ENCODE data around the gene NLGN1.

The NLGN1 gene

DNA sequence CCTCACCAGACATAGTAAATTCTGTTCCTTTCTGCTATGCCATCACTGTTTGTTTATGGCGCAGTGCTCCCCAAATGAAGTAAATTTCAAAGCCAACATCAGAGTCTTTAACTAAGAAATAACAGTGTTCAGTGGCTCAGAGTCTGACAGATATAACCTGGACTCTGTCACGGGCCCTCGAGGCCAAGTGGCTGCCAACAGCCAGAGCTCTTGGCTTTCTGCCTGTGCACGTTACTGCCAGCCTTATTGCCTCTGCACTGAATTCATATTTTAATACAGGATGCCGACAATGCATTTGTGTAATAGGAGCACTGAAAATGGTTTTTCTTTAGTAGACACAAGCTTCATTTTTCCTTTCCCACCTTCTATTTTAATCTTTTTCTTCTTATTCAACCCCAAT, 219.9 kb downstream of the NLGN1 start:
- TF ChIP-seq FOXP2 (optimal IDR thresholded peaks at IDR 0.05; ENCODE audit: borderline replicate concordance, extremely low read depth, extremely low read length, insufficient read depth) (no peak), SIN3A (IDR thresholded peaks at IDR 0.05; ENCODE audit: borderline replicate concordance, insufficient read depth, low read length) (no peak), POLR2AphosphoS5 (IDR thresholded peaks at IDR 0.05; ENCODE audit: low read depth, low read length) (no peak), TAF1 (IDR thresholded peaks at IDR 0.05; ENCODE audit: borderline replicate concordance, insufficient read depth, low read length) (no peak)
- TF ChIP-seq, protein P1, sequence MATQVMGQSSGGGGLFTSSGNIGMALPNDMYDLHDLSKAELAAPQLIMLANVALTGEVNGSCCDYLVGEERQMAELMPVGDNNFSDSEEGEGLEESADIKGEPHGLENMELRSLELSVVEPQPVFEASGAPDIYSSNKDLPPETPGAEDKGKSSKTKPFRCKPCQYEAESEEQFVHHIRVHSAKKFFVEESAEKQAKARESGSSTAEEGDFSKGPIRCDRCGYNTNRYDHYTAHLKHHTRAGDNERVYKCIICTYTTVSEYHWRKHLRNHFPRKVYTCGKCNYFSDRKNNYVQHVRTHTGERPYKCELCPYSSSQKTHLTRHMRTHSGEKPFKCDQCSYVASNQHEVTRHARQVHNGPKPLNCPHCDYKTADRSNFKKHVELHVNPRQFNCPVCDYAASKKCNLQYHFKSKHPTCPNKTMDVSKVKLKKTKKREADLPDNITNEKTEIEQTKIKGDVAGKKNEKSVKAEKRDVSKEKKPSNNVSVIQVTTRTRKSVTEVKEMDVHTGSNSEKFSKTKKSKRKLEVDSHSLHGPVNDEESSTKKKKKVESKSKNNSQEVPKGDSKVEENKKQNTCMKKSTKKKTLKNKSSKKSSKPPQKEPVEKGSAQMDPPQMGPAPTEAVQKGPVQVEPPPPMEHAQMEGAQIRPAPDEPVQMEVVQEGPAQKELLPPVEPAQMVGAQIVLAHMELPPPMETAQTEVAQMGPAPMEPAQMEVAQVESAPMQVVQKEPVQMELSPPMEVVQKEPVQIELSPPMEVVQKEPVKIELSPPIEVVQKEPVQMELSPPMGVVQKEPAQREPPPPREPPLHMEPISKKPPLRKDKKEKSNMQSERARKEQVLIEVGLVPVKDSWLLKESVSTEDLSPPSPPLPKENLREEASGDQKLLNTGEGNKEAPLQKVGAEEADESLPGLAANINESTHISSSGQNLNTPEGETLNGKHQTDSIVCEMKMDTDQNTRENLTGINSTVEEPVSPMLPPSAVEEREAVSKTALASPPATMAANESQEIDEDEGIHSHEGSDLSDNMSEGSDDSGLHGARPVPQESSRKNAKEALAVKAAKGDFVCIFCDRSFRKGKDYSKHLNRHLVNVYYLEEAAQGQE (IDR thresholded peaks at IDR 0.05; ENCODE audit: insufficient read depth in 1 of 2, low read depth in 2 of 2, low read length in 2 of 2): no peak

DNA sequence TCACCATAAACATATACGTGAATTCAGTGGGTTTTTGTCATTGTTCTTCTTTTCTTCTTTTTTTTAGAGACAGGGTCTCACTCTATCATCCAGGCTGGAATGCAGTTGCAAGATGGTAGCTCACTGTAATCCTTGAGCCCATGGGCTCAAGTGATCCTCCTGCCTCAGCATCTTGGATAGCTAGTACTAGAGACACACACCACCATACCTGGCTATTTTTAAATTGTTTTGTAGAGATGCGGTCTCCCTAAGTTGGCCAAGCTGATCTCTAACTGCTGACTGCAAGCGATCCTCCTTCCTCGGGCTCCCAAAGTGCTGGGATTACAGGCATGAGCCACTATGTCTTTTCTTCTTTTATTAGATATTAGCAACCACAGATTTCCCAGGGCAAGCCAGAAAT, 220.6 kb downstream of the NLGN1 start:
- TF ChIP-seq FOXP2 (optimal IDR thresholded peaks at IDR 0.05; ENCODE audit: borderline replicate concordance, extremely low read depth, extremely low read length, insufficient read depth) (no peak), TAF1 (IDR thresholded peaks at IDR 0.05; ENCODE audit: borderline replicate concordance, insufficient read depth, low read length) (no peak), SIN3A (IDR thresholded peaks at IDR 0.05; ENCODE audit: borderline replicate concordance, insufficient read depth, low read length) (no peak), POLR2AphosphoS5 (IDR thresholded peaks at IDR 0.05; ENCODE audit: low read depth, low read length) (no peak)
- TF ChIP-seq, protein P1 (IDR thresholded peaks at IDR 0.05; ENCODE audit: insufficient read depth in 1 of 2, low read depth in 2 of 2, low read length in 2 of 2): no peak

DNA sequence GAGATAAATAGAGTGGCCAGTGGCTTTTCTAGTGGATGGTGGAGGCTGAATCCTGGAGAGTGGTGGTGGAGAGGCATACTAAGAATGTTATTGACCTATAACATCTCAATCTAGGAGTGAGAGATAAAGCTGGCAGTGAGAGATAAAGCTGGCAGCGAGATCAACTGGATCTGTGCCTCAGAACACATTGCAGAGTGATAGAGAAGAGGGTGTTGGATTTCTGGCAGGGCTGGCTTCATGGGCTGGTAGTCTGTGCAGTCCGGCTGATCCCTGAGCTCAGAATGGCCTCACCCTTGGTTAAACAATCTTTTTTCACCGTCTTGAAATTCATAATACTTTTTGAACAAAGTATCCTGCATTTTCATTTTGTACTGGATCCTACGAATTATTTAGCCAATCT, 221.2 kb downstream of the NLGN1 start:
- TF ChIP-seq TAF1 (IDR thresholded peaks at IDR 0.05; ENCODE audit: borderline replicate concordance, insufficient read depth, low read length) (no peak), FOXP2 (optimal IDR thresholded peaks at IDR 0.05; ENCODE audit: borderline replicate concordance, extremely low read depth, extremely low read length, insufficient read depth) (no peak), SIN3A (IDR thresholded peaks at IDR 0.05; ENCODE audit: borderline replicate concordance, insufficient read depth, low read length) (no peak), POLR2AphosphoS5 (IDR thresholded peaks at IDR 0.05; ENCODE audit: low read depth, low read length) (no peak)
- TF ChIP-seq, protein P1 (IDR thresholded peaks at IDR 0.05; ENCODE audit: insufficient read depth in 1 of 2, low read depth in 2 of 2, low read length in 2 of 2): no peak

DNA sequence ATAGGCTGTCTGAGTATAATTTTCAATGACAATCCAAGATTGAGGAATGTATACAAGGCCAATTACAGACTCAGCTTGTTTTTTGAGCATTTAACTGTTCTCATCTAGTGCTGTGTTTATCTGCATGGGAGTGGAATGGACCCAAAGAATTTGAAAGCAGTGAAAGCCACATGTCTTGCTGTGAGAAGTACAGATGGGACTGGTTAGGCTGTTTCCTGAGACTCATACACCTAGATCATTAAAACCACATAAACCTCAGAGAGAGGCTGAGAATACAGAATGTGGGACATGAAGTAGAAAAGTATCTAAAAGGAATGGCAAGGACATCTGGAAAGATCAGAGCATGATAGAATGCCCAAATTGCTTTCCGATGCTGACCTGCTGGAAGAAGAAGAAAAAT, 224.6 kb downstream of the NLGN1 start:
- TF ChIP-seq SIN3A (IDR thresholded peaks at IDR 0.05; ENCODE audit: borderline replicate concordance, insufficient read depth, low read length) (no peak), POLR2AphosphoS5 (IDR thresholded peaks at IDR 0.05; ENCODE audit: low read depth, low read length) (no peak), TAF1 (IDR thresholded peaks at IDR 0.05; ENCODE audit: borderline replicate concordance, insufficient read depth, low read length) (no peak), FOXP2 (optimal IDR thresholded peaks at IDR 0.05; ENCODE audit: borderline replicate concordance, extremely low read depth, extremely low read length, insufficient read depth) (no peak)
- TF ChIP-seq, protein P1 (IDR thresholded peaks at IDR 0.05; ENCODE audit: insufficient read depth in 1 of 2, low read depth in 2 of 2, low read length in 2 of 2): no peak

DNA sequence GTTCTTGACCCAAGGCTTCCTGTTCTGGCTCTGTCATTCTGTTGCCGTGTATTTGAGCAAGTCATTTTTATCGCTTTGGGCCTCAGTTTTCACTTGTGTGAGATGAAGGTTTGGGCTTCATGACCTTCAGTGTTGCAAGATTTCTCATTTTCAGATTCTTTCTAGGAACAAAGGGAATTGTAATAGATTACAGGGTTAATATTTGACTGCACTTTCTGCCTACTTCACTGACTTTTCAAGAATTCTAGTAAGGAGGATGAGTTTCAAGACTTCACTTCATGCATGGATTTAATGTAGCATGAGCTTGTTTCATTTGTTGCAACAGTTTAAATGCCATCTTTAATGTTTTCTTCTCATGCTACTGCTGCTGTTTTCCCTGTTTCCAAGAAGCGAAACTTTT, 226.5 kb downstream of the NLGN1 start:
- TF ChIP-seq, protein P1 (IDR thresholded peaks at IDR 0.05; ENCODE audit: insufficient read depth in 1 of 2, low read depth in 2 of 2, low read length in 2 of 2): no peak
- no peak for TF ChIP-seq POLR2AphosphoS5 (IDR thresholded peaks at IDR 0.05; ENCODE audit: low read depth, low read length)
- no peak for TF ChIP-seq SIN3A (IDR thresholded peaks at IDR 0.05; ENCODE audit: borderline replicate concordance, insufficient read depth, low read length)
- TF ChIP-seq TAF1 (IDR thresholded peaks at IDR 0.05; ENCODE audit: borderline replicate concordance, insufficient read depth, low read length): no peak
- no peak for TF ChIP-seq FOXP2 (optimal IDR thresholded peaks at IDR 0.05; ENCODE audit: borderline replicate concordance, extremely low read depth, extremely low read length, insufficient read depth)
